ENCODE measurements around the gene SAMHD1. TPM values are rescaled to one million over a fixed set of nuclear protein-coding genes. Genes with fewer than 3 reads are reported as not detected.
A peak's percentile ranks its signal among the peaks of the same experiment; 100 is the strongest.

The SAMHD1 gene
- total RNA-seq, 3 donors from 2014 or later (not counting 1 experiment from before 2014, with no cell fraction given) = 237 to 279 (median 270) TPM

DNA sequence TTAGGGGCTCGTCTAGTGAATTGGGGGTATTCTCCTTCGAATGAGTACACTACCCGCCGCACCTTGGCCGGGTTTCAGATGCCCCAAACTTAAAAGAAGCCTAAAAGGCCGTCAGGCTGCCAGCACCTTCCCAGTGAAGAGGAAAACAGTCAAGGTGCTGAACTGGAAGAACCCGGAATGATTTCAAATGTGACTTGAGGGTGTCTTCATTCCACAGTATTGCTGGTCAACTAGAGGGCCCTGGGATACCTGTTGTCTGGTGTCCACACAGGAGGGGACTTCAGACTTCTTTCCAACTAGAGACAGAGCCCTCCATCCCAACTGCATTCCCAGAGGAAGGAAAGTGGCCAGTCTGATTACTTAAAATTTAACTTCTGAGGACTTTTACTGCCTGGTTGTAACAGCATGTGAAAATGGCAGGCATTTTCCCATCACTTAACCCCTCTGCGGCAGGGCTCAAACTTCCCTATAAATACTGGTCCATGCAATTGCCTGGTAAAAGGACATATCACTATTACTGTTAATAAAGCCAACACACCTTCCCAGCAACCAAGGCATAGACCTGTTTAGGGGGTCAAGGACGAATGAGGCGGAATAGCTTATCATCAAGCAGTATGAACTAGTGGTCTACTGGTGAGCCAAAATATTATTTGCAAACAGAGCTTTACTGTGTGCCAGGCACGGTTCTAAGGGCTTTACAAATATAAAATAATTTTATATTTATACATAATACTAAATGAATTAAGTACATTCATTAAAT is 651 bp upstream of the SAMHD1 start:
- Histone ChIP-seq H3K9me3 (ENCODE audit: control insufficient read depth, insufficient read depth, low read length) (no peaks in the 10 kb centered on the region), H3K4me1 (ENCODE audit: control insufficient read depth, insufficient read depth, low read length) (peaks cover 73% of the 10 kb centered on the region), H3K36me3 (ENCODE audit: control insufficient read depth, insufficient read depth, low read length) (no peaks in the 10 kb centered on the region), H3K27ac (ENCODE audit: low read length) (peak overlapping the region; percentile 91), H3K27me3 (ENCODE audit: control insufficient read depth, insufficient read depth, low read length) (no peaks in the 10 kb centered on the region), H3K4me3 (ENCODE audit: low read length) (peak overlapping the region; percentile 100)
- Mint-ChIP-seq H3K4me1 (peaks cover 39% of the 10 kb centered on the region in 2 donors), H3K27ac (peak overlapping the region; percentile 86 to 90), H3K4me3 (peak overlapping the region; percentile 97), H3K36me3 (no peaks in the 10 kb centered on the region), H3K9me3 (no peaks in the 10 kb centered on the region), H3K27me3 (ENCODE audit: low read depth in 2 of 2) (no peaks in the 10 kb centered on the region)
- DNase-seq (no peak), ATAC-seq (no peak)
- 34% methylated on average over 10 of the region's 11 CpGs for WGBS (ENCODE audit: insufficient coverage)
- TF ChIP-seq, protein P1, sequence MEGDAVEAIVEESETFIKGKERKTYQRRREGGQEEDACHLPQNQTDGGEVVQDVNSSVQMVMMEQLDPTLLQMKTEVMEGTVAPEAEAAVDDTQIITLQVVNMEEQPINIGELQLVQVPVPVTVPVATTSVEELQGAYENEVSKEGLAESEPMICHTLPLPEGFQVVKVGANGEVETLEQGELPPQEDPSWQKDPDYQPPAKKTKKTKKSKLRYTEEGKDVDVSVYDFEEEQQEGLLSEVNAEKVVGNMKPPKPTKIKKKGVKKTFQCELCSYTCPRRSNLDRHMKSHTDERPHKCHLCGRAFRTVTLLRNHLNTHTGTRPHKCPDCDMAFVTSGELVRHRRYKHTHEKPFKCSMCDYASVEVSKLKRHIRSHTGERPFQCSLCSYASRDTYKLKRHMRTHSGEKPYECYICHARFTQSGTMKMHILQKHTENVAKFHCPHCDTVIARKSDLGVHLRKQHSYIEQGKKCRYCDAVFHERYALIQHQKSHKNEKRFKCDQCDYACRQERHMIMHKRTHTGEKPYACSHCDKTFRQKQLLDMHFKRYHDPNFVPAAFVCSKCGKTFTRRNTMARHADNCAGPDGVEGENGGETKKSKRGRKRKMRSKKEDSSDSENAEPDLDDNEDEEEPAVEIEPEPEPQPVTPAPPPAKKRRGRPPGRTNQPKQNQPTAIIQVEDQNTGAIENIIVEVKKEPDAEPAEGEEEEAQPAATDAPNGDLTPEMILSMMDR (IDR thresholded peaks at IDR 0.05) = no peak
- intact Hi-C loops (cut with micrococcal nuclease) = loop anchor here (5.0 kb wide), 1 partner anchor 90 kb away; no protein-coding TSS in a partner anchor

DNA sequence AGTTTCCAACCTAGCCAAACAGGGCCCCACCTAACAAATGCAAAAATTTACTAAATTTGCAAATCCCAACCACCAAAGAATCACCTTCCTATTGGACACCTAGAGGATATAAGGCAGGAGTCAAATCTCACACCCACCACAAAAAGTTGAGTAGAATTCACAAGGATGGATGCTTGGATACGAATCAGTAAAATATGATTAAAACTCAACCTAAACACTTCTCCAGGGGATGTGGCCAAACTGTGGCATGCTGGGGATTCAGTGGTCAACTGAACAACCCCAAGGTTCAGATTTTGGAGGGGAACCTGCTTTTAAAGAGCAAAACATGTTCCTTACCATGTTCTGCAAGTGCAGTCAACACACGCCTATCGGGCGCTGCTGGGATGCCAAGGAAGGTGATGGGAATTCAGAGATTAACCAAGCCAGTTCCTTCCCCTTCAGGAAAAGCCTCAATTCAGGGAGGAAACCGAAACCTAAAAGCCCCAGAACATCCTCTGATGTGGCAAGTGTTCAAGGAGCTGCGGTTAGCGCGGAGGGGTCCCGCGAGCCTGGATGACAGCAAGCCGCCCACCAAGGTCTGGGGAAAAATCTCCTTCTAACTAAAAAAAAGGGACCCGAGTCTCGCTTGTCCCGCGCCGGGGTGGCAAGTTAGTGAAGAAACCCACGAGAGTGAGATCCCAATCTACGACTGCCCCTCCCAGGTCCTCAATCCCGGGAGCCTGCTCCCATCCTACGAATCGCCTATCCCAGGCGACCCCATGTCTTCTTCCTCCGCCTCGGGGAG is 902 bp downstream of the SAMHD1 start:
- WGBS (ENCODE audit: insufficient coverage) = 0% methylated on average over 24 of the region's 24 CpGs
- TF ChIP-seq, protein P1 (IDR thresholded peaks at IDR 0.05) = no peak
- H3K9me3 ChIP-seq (ENCODE audit: control insufficient read depth, insufficient read depth, low read length) = no peaks in the 10 kb centered on the region
- peaks cover 46 to 49% of the 10 kb centered on the region in 2 donors for H3K4me1 Mint-ChIP-seq
- no peaks in the 10 kb centered on the region for H3K9me3 Mint-ChIP-seq
- DNase-seq = peak; percentile 43 to 74
- H3K4me3 Mint-ChIP-seq = peak overlapping the region; percentile 97
- H3K36me3 ChIP-seq (ENCODE audit: control insufficient read depth, insufficient read depth, low read length) = peaks cover 8% of the 10 kb centered on the region
- no peaks in the 10 kb centered on the region for H3K27me3 Mint-ChIP-seq (ENCODE audit: low read depth in 2 of 2)
- no peaks in the 10 kb centered on the region for H3K27me3 ChIP-seq (ENCODE audit: control insufficient read depth, insufficient read depth, low read length)
- ATAC-seq = peak in 1 of 3 donors; percentile 4
- H3K27ac Mint-ChIP-seq = peak overlapping the region; percentile 86 to 90
- H3K27ac ChIP-seq (ENCODE audit: low read length) = peak overlapping the region; percentile 91
- peak overlapping the region; percentile 100 for H3K4me3 ChIP-seq (ENCODE audit: low read length)
- intact Hi-C loops (cut with micrococcal nuclease) = loop anchor here (5.0 kb wide), 1 partner anchor 92 kb away; no protein-coding TSS in a partner anchor
- peaks cover 74% of the 10 kb centered on the region for H3K4me1 ChIP-seq (ENCODE audit: control insufficient read depth, insufficient read depth, low read length)
- H3K36me3 Mint-ChIP-seq = no peaks in the 10 kb centered on the region

DNA sequence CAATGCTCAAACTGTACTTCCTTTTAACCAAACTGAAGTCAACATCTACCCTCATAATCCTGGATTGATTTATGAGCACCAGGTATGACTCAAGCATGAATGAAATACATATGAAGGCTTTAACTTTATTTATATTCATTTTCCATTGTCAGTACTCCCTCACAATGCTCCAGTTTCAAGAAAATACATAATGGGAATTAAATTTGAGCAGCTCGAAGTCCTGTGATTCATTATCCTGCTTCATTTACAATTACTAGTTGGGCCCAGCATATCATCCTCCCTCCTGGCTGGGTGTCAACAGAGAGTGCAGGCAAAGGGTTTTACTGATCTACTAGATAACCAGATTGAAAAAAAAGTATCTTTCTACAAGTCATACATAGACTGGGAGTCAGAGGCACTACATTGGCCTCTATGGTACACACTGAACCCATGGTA is 10.1 kb downstream of the SAMHD1 start:
- Mint-ChIP-seq H3K9me3 (no peaks in the 10 kb centered on the region), H3K4me1 (peaks cover 54 to 61% of the 10 kb centered on the region in 2 donors), H3K27ac (peak overlapping the region; percentile 86 to 90), H3K36me3 (peaks cover 7% of the 10 kb centered on the region), H3K4me3 (peak overlapping the region; percentile 58), H3K27me3 (ENCODE audit: low read depth in 2 of 2) (no peaks in the 10 kb centered on the region)
- ATAC-seq = peak in 1 of 3 donors; percentile 14
- H3K36me3 ChIP-seq (ENCODE audit: control insufficient read depth, insufficient read depth, low read length) = peaks cover 71% of the 10 kb centered on the region
- TF ChIP-seq, protein P1 (IDR thresholded peaks at IDR 0.05) = no peak
- H3K9me3 ChIP-seq (ENCODE audit: control insufficient read depth, insufficient read depth, low read length) = no peaks in the 10 kb centered on the region
- no peaks in the 10 kb centered on the region for H3K27me3 ChIP-seq (ENCODE audit: control insufficient read depth, insufficient read depth, low read length)
- intact Hi-C loops (cut with micrococcal nuclease) = no loop called here
- H3K4me3 ChIP-seq (ENCODE audit: low read length) = no peak overlapping the region
- peak overlapping the region; percentile 61 for H3K27ac ChIP-seq (ENCODE audit: low read length)
- peak in 1 of 2 donors; percentile 36 for DNase-seq
- H3K4me1 ChIP-seq (ENCODE audit: control insufficient read depth, insufficient read depth, low read length) = peaks cover 68% of the 10 kb centered on the region
- 100% methylated on average over 1 of the region's 1 CpG for WGBS (ENCODE audit: insufficient coverage)

Measured in natural killer cell (primary cell).